Erythroblast (primary cell): ENCODE measurements around the gene DHRS12.

ENCODE experiments used
- GATA1 ChIP-seq: IDR thresholded peaks from 2 replicates; pipeline ENCODE4 v1.6.1; 2011; ENCODE audit warnings: low read depth, mild to moderate bottlenecking, control low read depth, low read length, moderate library complexity
- POLR2A ChIP-seq: IDR thresholded peaks from 2 replicates; pipeline ENCODE4 v1.6.1; 2011; ENCODE audit warnings: mild to moderate bottlenecking, low read length

- TF ChIP-seq POLR2A: no peak
- no peak for TF ChIP-seq GATA1
Measured at GRCh38 chr13:51828730-51829567, 25.0 kb upstream of the DHRS12 start.
